HEK293T (cell line): Measurements from ENCODE around the gene CD164L2.

Experiments used
- CTCF ChIA-PET: fragments of 350-600 bp; formaldehyde crosslinking; extraction: SDS; loops from one replicate; lab custom pipeline; 2021; ENCODE audit warnings: antibody characterized with exemption, inconsistent platforms; lab: Yijun Ruan, JAX
- POLR2A ChIA-PET: fragments of 350-600 bp; formaldehyde crosslinking; extraction: SDS; loops from one replicate; lab custom pipeline; 2020; ENCODE audit warnings: antibody characterized with exemption, inconsistent platforms; lab: Yijun Ruan, JAX
- DNase-seq: peaks from one replicate; pipeline ENCODE4 v3.0.0; 2012; ENCODE audit warnings: mixed read lengths; ENCODE audit errors: extremely low spot score
- ARNT ChIP-seq: fragments of 450-650 bp; IDR thresholded peaks from 2 replicates; pipeline ENCODE4 v1.6.1; 2017; ENCODE audit warnings: mild to moderate bottlenecking
- BHLHE40 ChIP-seq: fragments of 450-650 bp; IDR thresholded peaks from 2 replicates; pipeline ENCODE4 v1.6.1; 2016; ENCODE audit warnings: mild to moderate bottlenecking, moderate library complexity, borderline replicate concordance
- CTBP1 ChIP-seq: fragments of 450-650 bp; IDR thresholded peaks from 2 replicates; pipeline ENCODE4 v1.6.1; 2016; ENCODE audit warnings: borderline replicate concordance
- ELF4 ChIP-seq: fragments of 450-650 bp; IDR thresholded peaks from 2 replicates; pipeline ENCODE4 v1.6.1; 2017; ENCODE audit warnings: antibody characterized with exemption
- FOXA1 ChIP-seq: fragments of 450-650 bp; IDR thresholded peaks from 2 replicates; pipeline ENCODE4 v1.6.1; 2016; ENCODE audit warnings: mild to moderate bottlenecking
- FOXK2 ChIP-seq: fragments of 450-650 bp; IDR thresholded peaks from 2 replicates; pipeline ENCODE4 v1.6.1; 2016; ENCODE audit warnings: mild to moderate bottlenecking
- FOXM1 ChIP-seq: fragments of 450-650 bp; IDR thresholded peaks from 2 replicates; pipeline ENCODE4 v1.6.1; 2017; ENCODE audit warnings: mild to moderate bottlenecking, borderline replicate concordance
- HDGF ChIP-seq: fragments of 450-650 bp; IDR thresholded peaks from 2 replicates; pipeline ENCODE4 v1.6.1; 2017; ENCODE audit warnings: antibody characterized with exemption, borderline replicate concordance
- L3MBTL2 ChIP-seq: fragments of 450-650 bp; conservative IDR thresholded peaks from 2 replicates; pipeline ENCODE4 v1.6.1; 2016; ENCODE audit warnings: mild to moderate bottlenecking
- LEF1 ChIP-seq: fragments of 450-650 bp; IDR thresholded peaks from 2 replicates; pipeline ENCODE4 v1.6.1; 2017; ENCODE audit warnings: mild to moderate bottlenecking, borderline replicate concordance
- NFRKB ChIP-seq: fragments of 450-650 bp; IDR thresholded peaks from 2 replicates; pipeline ENCODE4 v1.6.1; 2016; ENCODE audit warnings: mild to moderate bottlenecking, moderate library complexity
- SP1 ChIP-seq: fragments of 450-650 bp; IDR thresholded peaks from 2 replicates; pipeline ENCODE4 v1.6.1; 2017
- SUZ12 ChIP-seq: fragments of 450-650 bp; IDR thresholded peaks from 2 replicates; pipeline ENCODE4 v1.6.1; 2016; ENCODE audit warnings: mild to moderate bottlenecking
- TARDBP ChIP-seq: fragments of 450-650 bp; IDR thresholded peaks from 2 replicates; pipeline ENCODE4 v1.6.1; 2016
- ZNF384 ChIP-seq: fragments of 450-650 bp; IDR thresholded peaks from 2 replicates; pipeline ENCODE4 v1.6.1; 2016
- TF ChIP-seq, protein P1 (sequence below): fragments of 450-650 bp; IDR thresholded peaks from 2 replicates; pipeline ENCODE4 v1.6.1; 2016

CD164L2 gene

DNA sequence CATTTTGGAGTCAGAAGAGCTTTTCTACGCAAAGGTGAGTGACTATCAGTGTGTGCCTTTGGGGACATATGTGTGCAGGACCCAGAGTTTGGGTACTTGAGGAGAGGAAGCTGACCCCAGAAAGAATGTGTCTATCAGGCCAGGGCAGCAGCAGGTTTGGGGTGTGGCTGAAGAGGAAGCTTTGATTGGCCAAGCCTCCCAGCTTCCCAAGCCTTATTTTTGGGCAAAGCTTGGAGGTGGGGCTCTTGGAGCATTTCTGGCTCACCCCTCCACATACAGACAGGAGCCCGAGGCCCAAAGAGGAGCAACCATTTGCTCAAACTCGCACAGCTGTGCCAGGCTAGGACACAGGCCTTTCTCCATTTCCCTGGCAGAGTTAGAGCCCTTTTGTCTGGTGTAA, 14.0 kb upstream of the CD164L2 start:
- ChIA-PET POLR2A (interaction anchor here (1.7 kb wide), 1 partner anchor 32 kb away, joined by 5 read pairs; no protein-coding TSS in a partner anchor), CTCF (interaction anchor here (0.9 to 1.2 kb wide), 2 partner anchors 96 to 210 kb away, joined by 3 to 4 read pairs; no protein-coding TSS in a partner anchor)
- no peak for TF ChIP-seq CTBP1
- no peak for TF ChIP-seq LEF1
- no peak for TF ChIP-seq HDGF
- no peak for TF ChIP-seq NFRKB
- no peak for TF ChIP-seq L3MBTL2
- no peak for TF ChIP-seq TARDBP
- no peak for TF ChIP-seq SP1
- TF ChIP-seq ARNT, result no peak
- TF ChIP-seq ZNF384, result no peak
- no peak for TF ChIP-seq FOXK2
- TF ChIP-seq, protein P1, sequence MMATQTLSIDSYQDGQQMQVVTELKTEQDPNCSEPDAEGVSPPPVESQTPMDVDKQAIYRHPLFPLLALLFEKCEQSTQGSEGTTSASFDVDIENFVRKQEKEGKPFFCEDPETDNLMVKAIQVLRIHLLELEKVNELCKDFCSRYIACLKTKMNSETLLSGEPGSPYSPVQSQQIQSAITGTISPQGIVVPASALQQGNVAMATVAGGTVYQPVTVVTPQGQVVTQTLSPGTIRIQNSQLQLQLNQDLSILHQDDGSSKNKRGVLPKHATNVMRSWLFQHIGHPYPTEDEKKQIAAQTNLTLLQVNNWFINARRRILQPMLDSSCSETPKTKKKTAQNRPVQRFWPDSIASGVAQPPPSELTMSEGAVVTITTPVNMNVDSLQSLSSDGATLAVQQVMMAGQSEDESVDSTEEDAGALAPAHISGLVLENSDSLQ, result no peak
- TF ChIP-seq ELF4, result no peak
- TF ChIP-seq SUZ12, result no peak
- TF ChIP-seq BHLHE40, result no peak
- no peak for DNase-seq

DNA sequence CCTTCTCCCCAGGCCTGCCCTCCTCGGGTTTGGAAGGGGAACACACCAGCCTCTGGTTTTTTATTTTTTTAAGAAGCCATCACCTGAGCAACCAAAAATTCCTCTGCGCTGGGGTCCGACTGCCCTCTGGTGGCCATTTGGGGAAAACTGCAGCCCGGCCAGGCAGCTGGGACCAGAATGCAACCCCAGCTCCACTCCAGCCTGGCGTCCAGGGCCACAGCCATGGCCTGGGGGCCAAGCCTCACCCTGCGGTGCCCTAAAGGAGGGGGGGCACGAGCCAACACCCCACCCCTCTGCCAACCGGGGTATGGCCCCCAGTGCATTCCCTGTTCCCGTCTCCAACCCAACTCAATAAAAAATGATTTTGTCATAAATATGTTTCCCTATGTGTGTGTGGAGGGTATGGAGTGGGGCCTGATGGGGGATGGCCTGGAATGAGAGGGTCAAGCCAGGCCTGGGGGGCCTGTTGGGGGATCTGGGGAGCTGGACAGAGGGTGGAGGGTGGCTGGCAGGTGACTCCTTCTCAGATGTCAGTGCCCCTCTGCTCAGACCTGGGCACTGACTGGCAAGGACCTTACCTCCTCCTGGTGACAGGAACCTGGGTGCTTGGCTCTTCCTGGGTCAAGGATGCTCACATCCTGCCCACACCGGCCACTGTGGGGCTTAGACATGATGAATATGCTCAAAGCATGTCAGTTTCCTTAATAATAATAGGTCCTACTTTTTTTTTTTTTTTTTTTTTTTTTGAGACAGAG, 12.5 kb upstream of the CD164L2 start:
- DNase-seq, result peak; percentile 86
- ChIA-PET POLR2A (interaction anchor here (0.8 to 1.7 kb wide), 4 partner anchors 29 to 94 kb away, joined by 3 to 5 read pairs (median 4); partner anchors contain the start of genes MAP3K6 and WASF2), CTCF (interaction anchor here (0.6 to 2.0 kb wide), 12 partner anchors 18 to 1163 kb away, joined by 3 to 15 read pairs (median 4); no protein-coding TSS in a partner anchor)
- TF ChIP-seq ZNF384 (peak; percentile 97), BHLHE40 (no peak)

DNA sequence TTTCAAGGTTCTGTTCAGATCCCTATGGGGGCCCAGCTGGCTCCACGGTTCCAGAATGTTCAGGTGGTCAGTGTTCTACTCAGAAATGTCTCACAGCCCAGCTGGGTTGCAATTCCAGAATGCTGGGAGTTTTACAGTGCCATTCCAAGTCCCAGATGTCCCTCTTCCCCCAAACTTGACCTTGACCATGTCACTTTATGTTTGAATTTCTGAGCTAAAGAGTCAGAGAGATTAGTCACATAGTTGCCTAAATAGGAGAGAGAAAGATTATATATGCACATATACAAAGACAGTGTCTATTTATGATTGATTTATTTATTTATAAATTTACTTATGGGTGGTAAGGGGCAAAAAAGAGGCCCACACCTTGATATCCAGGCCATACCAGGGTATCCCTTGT, 11.8 kb upstream of the CD164L2 start:
- DNase-seq, result no peak
- POLR2A ChIA-PET, result interaction anchor here (0.8 to 1.1 kb wide), 3 partner anchors 28 to 95 kb away, joined by 3 to 4 read pairs (median 4); partner anchors contain the start of genes MAP3K6 and WASF2
- CTCF ChIA-PET, result interaction anchor here (0.6 to 2.0 kb wide), 10 partner anchors 18 to 292 kb away, joined by 3 to 15 read pairs (median 4); no protein-coding TSS in a partner anchor
- TF ChIP-seq HDGF (no peak), CTBP1 (no peak), SP1 (no peak), ELF4 (no peak), FOXA1 (no peak), FOXM1 (no peak)
- TF ChIP-seq, protein P1, result no peak

DNA sequence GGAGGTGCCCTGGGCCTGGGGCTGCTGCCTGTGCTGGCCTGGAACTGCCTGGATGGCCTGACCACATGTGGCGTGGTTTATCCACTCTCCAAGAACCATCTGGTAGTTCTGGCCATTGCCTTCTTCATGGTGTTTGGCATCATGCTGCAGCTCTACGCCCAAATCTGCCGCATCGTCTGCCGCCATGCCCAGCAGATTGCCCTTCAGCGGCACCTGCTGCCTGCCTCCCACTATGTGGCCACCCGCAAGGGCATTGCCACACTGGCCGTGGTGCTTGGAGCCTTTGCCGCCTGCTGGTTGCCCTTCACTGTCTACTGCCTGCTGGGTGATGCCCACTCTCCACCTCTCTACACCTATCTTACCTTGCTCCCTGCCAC, 11.1 kb upstream of the CD164L2 start:
- ChIA-PET POLR2A (interaction anchor here (1.1 kb wide), 1 partner anchor 96 kb away, joined by 3 read pairs; the partner anchor contains the start of gene WASF2), CTCF (interaction anchor here (0.7 to 2.0 kb wide), 6 partner anchors 37 to 292 kb away, joined by 3 to 15 read pairs (median 6); no protein-coding TSS in a partner anchor)
- no peak for TF ChIP-seq CTBP1
- no peak for TF ChIP-seq ELF4
- TF ChIP-seq HDGF, result no peak
- TF ChIP-seq ARNT, result no peak
- TF ChIP-seq, protein P1, result no peak
- no peak for TF ChIP-seq SUZ12
- TF ChIP-seq NFRKB, result no peak
- no peak for TF ChIP-seq ZNF384
- TF ChIP-seq L3MBTL2, result no peak
- no peak for TF ChIP-seq LEF1
- TF ChIP-seq SP1, result no peak
- no peak for TF ChIP-seq BHLHE40
- no peak for TF ChIP-seq FOXA1
- DNase-seq, result no peak

DNA sequence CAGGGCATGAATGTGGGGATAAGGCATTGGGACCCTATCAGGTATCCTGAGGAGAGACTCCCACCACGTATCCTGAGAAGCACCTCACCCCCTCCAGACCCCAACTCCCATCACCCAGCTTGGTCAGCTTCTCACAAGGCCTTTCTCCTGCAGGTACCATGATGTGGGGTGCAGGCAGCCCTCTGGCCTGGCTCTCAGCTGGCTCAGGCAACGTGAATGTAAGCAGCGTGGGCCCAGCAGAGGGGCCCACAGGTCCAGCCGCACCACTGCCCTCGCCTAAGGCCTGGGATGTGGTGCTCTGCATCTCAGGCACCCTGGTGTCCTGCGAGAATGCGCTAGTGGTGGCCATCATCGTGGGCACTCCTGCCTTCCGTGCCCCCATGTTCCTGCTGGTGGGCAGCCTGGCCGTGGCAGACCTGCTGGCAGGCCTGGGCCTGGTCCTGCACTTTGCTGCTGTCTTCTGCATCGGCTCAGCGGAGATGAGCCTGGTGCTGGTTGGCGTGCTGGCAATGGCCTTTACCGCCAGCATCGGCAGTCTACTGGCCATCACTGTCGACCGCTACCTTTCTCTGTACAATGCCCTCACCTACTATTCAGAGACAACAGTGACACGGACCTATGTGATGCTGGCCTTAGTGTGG, 10.6 kb upstream of the CD164L2 start:
- CTCF ChIA-PET, result interaction anchor here (0.9 to 1.0 kb wide), 2 partner anchors 36 to 269 kb away, joined by 3 read pairs; no protein-coding TSS in a partner anchor

More for the DNA sequence above, 10.6 kb upstream of the CD164L2 start:
- TF ChIP-seq FOXK2 (no peak), SUZ12 (no peak), ELF4 (no peak), NFRKB (no peak), ARNT (no peak)
- TF ChIP-seq, protein P1, result no peak
- DNase-seq, result no peak
- POLR2A ChIA-PET, result no interaction called here
